Stimulated activated CD4-positive, alpha-beta T cell treated with anti-CD3 and anti-CD28 coated beads, TNF-alpha, amount 100 ng/mL, for 24 hours (primary cell): Measurements from ENCODE around the gene TSPY8.
A peak's percentile ranks its signal among the peaks of the same experiment; 100 is the strongest.
"Not testable (repeated sequence)": the region's sequence is repeated elsewhere in the genome, so short reads cannot be mapped to it uniquely, and the experiment has no call there.

ENCODE experiments used
- DNase-seq, 3 experiments: peaks; one replicate each; pipeline ENCODE4 v3.0.0-alpha.2; 2020; ENCODE audit warnings: low read depth in 3 of 3

Gene TSPY8, protein sequence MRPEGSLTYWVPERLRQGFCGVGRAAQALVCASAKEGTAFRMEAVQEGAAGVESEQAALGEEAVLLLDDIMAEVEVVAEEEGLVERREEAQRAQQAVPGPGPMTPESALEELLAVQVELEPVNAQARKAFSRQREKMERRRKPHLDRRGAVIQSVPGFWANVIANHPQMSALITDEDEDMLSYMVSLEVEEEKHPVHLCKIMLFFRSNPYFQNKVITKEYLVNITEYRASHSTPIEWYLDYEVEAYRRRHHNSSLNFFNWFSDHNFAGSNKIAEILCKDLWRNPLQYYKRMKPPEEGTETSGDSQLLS

DNA sequence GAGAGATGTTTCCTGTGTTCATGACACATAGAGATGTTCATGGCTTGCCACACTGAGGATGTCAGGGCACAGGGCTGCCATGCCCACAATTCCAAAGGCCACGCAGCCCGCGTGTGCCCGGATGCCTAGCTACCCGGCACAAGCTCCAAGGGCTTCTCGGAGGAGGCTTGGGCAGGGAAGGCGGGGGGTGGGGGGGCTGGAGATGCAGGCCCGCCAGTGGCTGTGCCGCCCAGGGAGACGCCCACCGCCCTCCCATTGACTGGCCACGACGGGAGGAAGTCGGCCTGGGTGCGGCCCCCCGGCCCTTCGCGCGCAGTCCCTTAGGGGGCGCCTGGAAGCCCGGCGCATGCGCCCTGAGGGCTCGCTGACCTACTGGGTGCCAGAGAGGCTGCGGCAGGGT is at the start of gene TSPY8:
Gene TSPY8, plus strand, starts transcription at position 301 of the 400 bp plus-strand sequence. Its CDS starts 46 bp downstream, at position 347.
- not testable (repeated sequence) for DNase-seq

DNA sequence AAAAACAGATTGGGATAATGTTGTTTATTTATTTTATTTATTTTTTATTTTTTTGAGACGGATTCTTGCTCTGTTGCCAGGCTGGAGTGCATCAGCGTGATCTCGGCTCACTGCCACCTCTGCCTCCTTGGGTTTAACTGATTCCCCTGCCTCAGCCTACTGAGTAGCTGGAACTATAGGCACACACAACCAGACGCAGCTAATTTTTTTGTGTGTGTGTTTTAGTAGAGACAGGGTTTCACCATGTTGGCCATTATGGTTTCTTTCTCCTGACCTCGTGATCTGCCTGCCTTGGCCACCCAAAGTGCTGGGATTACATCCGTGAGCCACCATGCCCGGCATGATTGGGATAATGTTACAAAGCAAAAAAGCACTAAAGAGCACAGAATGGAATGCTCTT is 36.6 kb upstream of the TSPY8 start:
- DNase-seq = no peak

DNA sequence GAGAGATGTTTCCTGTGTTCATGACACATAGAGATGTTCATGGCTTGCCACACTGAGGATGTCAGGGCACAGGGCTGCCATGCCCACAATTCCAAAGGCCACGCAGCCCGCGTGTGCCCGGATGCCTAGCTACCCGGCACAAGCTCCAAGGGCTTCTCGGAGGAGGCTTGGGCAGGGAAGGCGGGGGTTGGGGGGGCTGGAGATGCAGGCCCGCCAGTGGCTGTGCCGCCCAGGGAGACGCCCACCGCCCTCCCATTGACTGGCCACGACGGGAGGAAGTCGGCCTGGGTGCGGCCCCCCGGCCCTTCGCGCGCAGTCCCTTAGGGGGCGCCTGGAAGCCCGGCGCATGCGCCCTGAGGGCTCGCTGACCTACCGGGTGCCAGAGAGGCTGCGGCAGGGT is 20.4 kb upstream of the TSPY8 start, which contains the start of gene TSPY4:
Gene TSPY4, plus strand, starts transcription at position 301 of the 400 bp plus-strand sequence. Its CDS starts 46 bp downstream, at position 347.
- DNase-seq = not testable (repeated sequence)

DNA sequence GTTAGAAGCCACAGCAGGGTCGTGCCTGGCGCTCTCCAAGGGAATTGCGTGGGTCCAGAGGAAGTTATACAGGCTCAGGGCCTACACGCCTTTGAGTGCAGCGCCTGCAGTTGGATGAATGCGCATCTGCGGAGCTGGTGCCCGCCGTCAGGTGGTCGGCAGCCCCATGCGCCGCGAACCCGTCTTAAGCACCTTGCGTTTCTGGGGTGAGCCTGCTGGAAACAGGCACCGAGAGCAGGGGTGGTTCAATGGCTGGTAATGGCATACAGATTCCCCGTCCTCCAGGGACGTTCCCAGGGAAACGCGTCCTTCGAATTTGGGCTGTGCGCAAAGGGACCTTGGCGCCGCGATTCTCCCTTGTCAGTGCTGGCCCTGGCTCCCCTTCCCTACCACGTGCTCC is 38.9 kb downstream of the TSPY8 start:
- DNase-seq = peak in 1 of 3 experiments; percentile 0

DNA sequence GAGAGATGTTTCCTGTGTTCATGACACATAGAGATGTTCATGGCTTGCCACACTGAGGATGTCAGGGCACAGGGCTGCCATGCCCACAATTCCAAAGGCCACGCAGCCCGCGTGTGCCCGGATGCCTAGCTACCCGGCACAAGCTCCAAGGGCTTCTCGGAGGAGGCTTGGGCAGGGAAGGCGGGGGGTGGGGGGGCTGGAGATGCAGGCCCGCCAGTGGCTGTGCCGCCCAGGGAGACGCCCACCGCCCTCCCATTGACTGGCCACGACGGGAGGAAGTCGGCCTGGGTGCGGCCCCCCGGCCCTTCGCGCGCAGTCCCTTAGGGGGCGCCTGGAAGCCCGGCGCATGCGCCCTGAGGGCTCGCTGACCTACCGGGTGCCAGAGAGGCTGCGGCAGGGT is 40.5 kb downstream of the TSPY8 start, which contains the start of gene TSPY3:
Gene TSPY3, plus strand, starts transcription at position 301 of the 400 bp plus-strand sequence. Its CDS starts 46 bp downstream, at position 347.
- DNase-seq = not testable (repeated sequence)
